Caco-2 (cell line): ENCODE measurements around the gene ZYG11B. TPM values are rescaled to one million over a fixed set of nuclear protein-coding genes. Genes with fewer than 3 reads are reported as not detected.
"Not testable (repeated sequence)": the region's sequence is repeated elsewhere in the genome, so short reads cannot be mapped to it uniquely, and the experiment has no call there.

Source experiments
- BruUV-seq: library from RNA; stranded (reverse); fragments of 400-500 nt; replicated peaks from 2 replicates; lab custom pipeline; 2021; lab: Mats Ljungman, UMichigan
- CTCF ChIA-PET: fragments of 300-600 bp; sonication (Branson Sonifier 250); formaldehyde crosslinking; loops from one replicate; lab custom pipeline; 2022; ENCODE audit warnings: antibody characterized with exemption; lab: Charles Lee
- POLR2A ChIA-PET: fragments of 300-600 bp; sonication (Branson Sonifier 250); formaldehyde crosslinking; loops from one replicate; lab custom pipeline; 2022; ENCODE audit warnings: antibody characterized with exemption; lab: Charles Lee
- DNase-seq, 2 experiments: peaks; one replicate each; pipeline versions ENCODE4 v3.0.0 to v3.0.0-alpha.2; 2020 to 2022
- H3K27me3 ChIP-seq: replicated peaks from 2 replicates; pipeline ENCODE4 v1.6.0; 2011; ENCODE audit warnings: low read length; ENCODE audit not compliant: control insufficient read depth, insufficient read depth
- H3K36me3 ChIP-seq: 2 replicates; pipeline ENCODE4 v1.5.1; 2011; ENCODE audit warnings: low read length; ENCODE audit not compliant: control insufficient read depth, insufficient read depth
- H3K4me1 ChIP-seq: fragments of 250-450 bp; sonication (Bioruptor Pico); 2 replicates; pipeline ENCODE4 v1.5.1; 2020; ENCODE audit warnings: mild to moderate bottlenecking
- H3K4me3 ChIP-seq: 2 replicates; pipeline ENCODE4 v1.5.1; 2011; ENCODE audit warnings: low read depth, mild to moderate bottlenecking, control low read depth, low read length
- H3K9me3 ChIP-seq: fragments of 250-450 bp; sonication (Bioruptor Pico); 2 replicates; pipeline ENCODE4 v1.5.1; 2020; ENCODE audit warnings: mild to moderate bottlenecking, moderate library complexity
- H3K27ac Mint-ChIP-seq: one replicate; pipeline ENCODE4 v1.8.0; 2022; ENCODE audit warnings: mixed read lengths; ENCODE audit not compliant: unreplicated experiment
- H3K27me3 Mint-ChIP-seq: one replicate; pipeline ENCODE4 v1.8.0; 2022; ENCODE audit warnings: mixed read lengths; ENCODE audit not compliant: insufficient read depth, unreplicated experiment
- H3K36me3 Mint-ChIP-seq: one replicate; pipeline ENCODE4 v1.8.0; 2022; ENCODE audit warnings: mild to moderate bottlenecking, mixed read lengths; ENCODE audit not compliant: insufficient read depth, unreplicated experiment
- H3K4me1 Mint-ChIP-seq: one replicate; pipeline ENCODE4 v1.8.0; 2022; ENCODE audit warnings: low read depth, mixed read lengths; ENCODE audit not compliant: unreplicated experiment
- H3K4me3 Mint-ChIP-seq: one replicate; pipeline ENCODE4 v1.8.0; 2022; ENCODE audit warnings: mild to moderate bottlenecking, moderate library complexity, mixed read lengths; ENCODE audit not compliant: unreplicated experiment
- H3K9me3 Mint-ChIP-seq: one replicate; pipeline ENCODE4 v1.8.0; 2022; ENCODE audit warnings: mixed read lengths; ENCODE audit not compliant: unreplicated experiment
- CTCF ChIP-seq, 2 experiments: fragments of 200-600 bp in 1 of 2; IDR thresholded peaks; 1 replicate in 1 of 2; 2 replicates in 1 of 2; pipeline versions ENCODE4 v1.5.1 to v1.8.0; 2011 to 2022; ENCODE audit warnings: antibody characterized with exemption in 1 of 2, control low read depth in 1 of 2, inconsistent platforms in 1 of 2, low read depth in 1 of 2, low read length in 1 of 2, mild to moderate bottlenecking in 1 of 2, moderate library complexity in 1 of 2; ENCODE audit not compliant: insufficient read depth in 1 of 2, severe bottlenecking in 1 of 2, unreplicated experiment in 1 of 2
- intact Hi-C: fragments of 100-400 bp; cut with micrococcal nuclease; formaldehyde crosslinking; loops from one replicate; pipeline ENCODE4 v1.10.0; 2022; ENCODE audit not compliant: unreplicated experiment
- total RNA-seq: library from RNA; stranded (reverse); gene quantifications from 2 replicates; pipeline ENCODE4 v1.2.3, GENCODE V29; 2022

The ZYG11B gene
- total RNA-seq, 1 experiment from 2014 or later = 15.8 TPM

GRCh38 chr1:52733368-52733767 lies 7.1 kb downstream of the ZYG11B start:
- no peak overlapping the region for H3K27ac Mint-ChIP-seq
- ChIA-PET CTCF (no interaction called here), POLR2A (no interaction called here)
- no peaks in the 10 kb centered on the region for H3K27me3 Mint-ChIP-seq
- intact Hi-C loops = no loop called here
- H3K4me3 ChIP-seq = no peak overlapping the region
- no peaks in the 10 kb centered on the region for H3K36me3 ChIP-seq
- H3K9me3 Mint-ChIP-seq = no peaks in the 10 kb centered on the region
- no peaks in the 10 kb centered on the region for H3K9me3 ChIP-seq
- no peaks in the 10 kb centered on the region for H3K4me1 Mint-ChIP-seq
- DNase-seq = no peak
- no peaks in the 10 kb centered on the region for H3K27me3 ChIP-seq
- no peak for TF ChIP-seq CTCF (IDR thresholded peaks at IDR 0.05; ENCODE audit: insufficient read depth in 1 of 2, low read depth in 1 of 2, low read length in 1 of 2, severe bottlenecking in 1 of 2, unreplicated experiment in 1 of 2)
- no TSS peak for BruUV-seq
- H3K4me1 ChIP-seq = no peaks in the 10 kb centered on the region
- H3K36me3 Mint-ChIP-seq = peaks cover 7% of the 10 kb centered on the region
- no peak overlapping the region for H3K4me3 Mint-ChIP-seq

- BruUV-seq, H3K36me3 ChIP-seq, H3K36me3 Mint-ChIP-seq, CTCF ChIA-PET, H3K27me3 ChIP-seq, DNase-seq, H3K4me1 ChIP-seq, H3K4me3 Mint-ChIP-seq, POLR2A ChIA-PET, H3K27ac Mint-ChIP-seq, H3K27me3 Mint-ChIP-seq, H3K9me3 ChIP-seq, intact Hi-C loops, H3K4me1 Mint-ChIP-seq, H3K9me3 Mint-ChIP-seq, H3K4me3 ChIP-seq: not testable (repeated sequence)
Measured at GRCh38 chr1:52735371-52735770, 9.1 kb downstream of the ZYG11B start.

- ChIA-PET CTCF (interaction anchor here (0.6 kb wide), 1 partner anchor 446 kb away, joined by 4 read pairs; no protein-coding TSS in a partner anchor), POLR2A (no interaction called here)
- intact Hi-C loops = no loop called here
- Mint-ChIP-seq H3K9me3 (no peaks in the 10 kb centered on the region), H3K27me3 (no peaks in the 10 kb centered on the region), H3K4me3 (no peak overlapping the region), H3K4me1 (no peaks in the 10 kb centered on the region), H3K27ac (no peak overlapping the region), H3K36me3 (peaks cover 12% of the 10 kb centered on the region)
- Histone ChIP-seq H3K9me3 (no peaks in the 10 kb centered on the region), H3K27me3 (no peaks in the 10 kb centered on the region), H3K4me3 (no peak overlapping the region), H3K36me3 (no peaks in the 10 kb centered on the region), H3K4me1 (no peaks in the 10 kb centered on the region)
- DNase-seq = no peak
- no TSS peak for BruUV-seq
- TF ChIP-seq CTCF (IDR thresholded peaks at IDR 0.05; ENCODE audit: insufficient read depth in 1 of 2, low read depth in 1 of 2, low read length in 1 of 2, severe bottlenecking in 1 of 2, unreplicated experiment in 1 of 2) = no peak
Measured at GRCh38 chr1:52738148-52738547, 11.9 kb downstream of the ZYG11B start.

- H3K4me1 Mint-ChIP-seq = no peaks in the 10 kb centered on the region
- no peak overlapping the region for H3K27ac Mint-ChIP-seq
- Histone ChIP-seq H3K4me3 (no peak overlapping the region), H3K4me1 (no peaks in the 10 kb centered on the region), H3K36me3 (no peaks in the 10 kb centered on the region), H3K9me3 (no peaks in the 10 kb centered on the region), H3K27me3 (no peaks in the 10 kb centered on the region)
- no peak for TF ChIP-seq CTCF (IDR thresholded peaks at IDR 0.05; ENCODE audit: insufficient read depth in 1 of 2, low read depth in 1 of 2, low read length in 1 of 2, severe bottlenecking in 1 of 2, unreplicated experiment in 1 of 2)
- H3K36me3 Mint-ChIP-seq = peaks cover 12% of the 10 kb centered on the region
- H3K27me3 Mint-ChIP-seq = no peaks in the 10 kb centered on the region
- DNase-seq = no peak
- POLR2A ChIA-PET = no interaction called here
- H3K4me3 Mint-ChIP-seq = no peak overlapping the region
- CTCF ChIA-PET = no interaction called here
- no peaks in the 10 kb centered on the region for H3K9me3 Mint-ChIP-seq
- no TSS peak for BruUV-seq
- intact Hi-C loops = no loop called here
Measured at GRCh38 chr1:52738893-52739292, 12.6 kb downstream of the ZYG11B start.
